Kidney (tissue), 14 donors: Measurements from ENCODE around the gene APCDD1. TPM values are rescaled to one million over a fixed set of nuclear protein-coding genes. Genes with fewer than 3 reads are reported as not detected.

ENCODE experiments used
- DNase-seq, 5 donors: peaks; one replicate each; pipeline ENCODE4 v3.0.0-alpha.2; 2013 to 2020
- FAIRE-seq: peaks from 2 replicates; lab custom pipeline; 2012; peaks lifted over from hg19 to GRCh38; lab: Jason Lieb, UNC
- H3K27ac ChIP-seq, 2 donors: one replicate each; pipeline ENCODE4 v1.7.0; 2013; ENCODE audit warnings: low read depth in 2 of 2, low read length in 2 of 2, inconsistent platforms in 1 of 2
- H3K27me3 ChIP-seq: one replicate; pipeline ENCODE4 v1.7.1; 2013; ENCODE audit warnings: low read length, inconsistent platforms; ENCODE audit not compliant: control insufficient read depth, insufficient read depth
- H3K36me3 ChIP-seq, 3 donors: one replicate each; pipeline versions ENCODE4 v1.7.0 to v1.7.1; 2013; ENCODE audit warnings: low read length in 3 of 3, control low read depth in 1 of 3, inconsistent platforms in 1 of 3; ENCODE audit not compliant: insufficient read depth in 3 of 3, control insufficient read depth in 2 of 3
- H3K4me1 ChIP-seq, 3 donors: one replicate each; pipeline versions ENCODE4 v1.7.0 to v1.7.1; 2013; ENCODE audit warnings: low read length in 3 of 3, inconsistent platforms in 1 of 3, low read depth in 1 of 3; ENCODE audit not compliant: control insufficient read depth in 2 of 3, insufficient read depth in 2 of 3
- H3K4me3 ChIP-seq, 3 donors: one replicate each; pipeline versions ENCODE4 v1.7.0 to v1.8.1; 2013; ENCODE audit warnings: low read length in 3 of 3, control low read depth in 1 of 3, inconsistent platforms in 1 of 3
- H3K9ac ChIP-seq, 3 donors: one replicate each; pipeline versions ENCODE4 v1.7.0 to v1.7.1; 2013; ENCODE audit warnings: low read length in 3 of 3, control low read depth in 1 of 3, inconsistent platforms in 1 of 3
- H3K9me3 ChIP-seq, 3 donors: one replicate each; pipeline versions ENCODE4 v1.7.0 to v1.7.1; 2013; ENCODE audit warnings: low read length in 3 of 3, control low read depth in 1 of 3, inconsistent platforms in 1 of 3; ENCODE audit not compliant: control insufficient read depth in 2 of 3, insufficient read depth in 1 of 3
- intact Hi-C: fragments of 100-400 bp; cut with DNase I; formaldehyde crosslinking; loops from one replicate; pipeline ENCODE4 v1.11.1; 2022
- polyA plus RNA-seq: library from polyadenylated mRNA; stranded (reverse); fragments of 350-450 nt; fragmentation: Illumina TruSeq; extraction: RNeasy Lipid Tissue Mini Kit (QIAGEN cat#74804); gene quantifications from one replicate; pipeline ENCODE4 v1.2.3, GENCODE V29; 2014; ENCODE audit warnings: low read depth, low replicate concordance; ENCODE audit not compliant: insufficient read depth
- total RNA-seq: library from RNA; stranded (reverse); fragmentation: NEBNext Ultra II Directional; extraction: Animal tissue kit (Norgen Biotek cat#: 25700); gene quantifications from one replicate; pipeline ENCODE4 v1.2.1, GENCODE V29; 2021
- TF ChIP-seq, protein P1 (sequence below): IDR thresholded peaks from 3 replicates; pipeline ENCODE4 v1.5.1; 2012; ENCODE audit warnings: mild to moderate bottlenecking, moderate library complexity, borderline replicate concordance; ENCODE audit not compliant: insufficient read depth; ENCODE audit errors: extremely low read depth
- donor health status: control.
- donor health status: control.
- donor health status: control.
- donor health status: control.
- donor health status: control.
- donor health status: DM: yes; HTN: yes; CAD: no.
- donor health status: Normal renal cell carcinoma (clear cell type).

APCDD1 gene
- total and polyA plus RNA-seq, 2 donors from 2014 or later, result 2.8 to 22.9 TPM

DNA sequence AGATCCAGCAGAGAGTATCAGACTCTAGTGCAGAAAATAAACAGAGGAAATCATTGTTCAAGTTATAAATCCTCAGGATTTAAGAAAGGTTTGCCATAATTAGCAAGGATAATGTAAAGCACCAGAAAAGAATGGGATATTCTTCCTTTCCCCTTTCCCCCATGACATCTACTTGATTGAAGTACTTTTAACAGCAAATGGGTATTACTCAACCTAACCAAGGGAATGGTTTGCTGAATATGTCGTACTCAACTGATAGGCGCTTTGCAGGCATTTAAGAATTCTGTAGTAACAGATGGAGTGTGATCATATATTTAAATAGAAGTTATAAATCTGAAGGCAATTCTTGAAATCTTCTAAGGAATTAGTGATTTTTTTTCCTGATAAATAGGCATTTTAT, 2.7 kb downstream of the APCDD1 start:
- H3K4me3 ChIP-seq, result no peak overlapping the region
- peak overlapping the region in 1 of 3 donors; percentile 12 for H3K9ac ChIP-seq
- no peaks in the 10 kb centered on the region for H3K9me3 ChIP-seq
- peaks cover 0 to 13% (median 7%) of the 10 kb centered on the region in 3 donors for H3K4me1 ChIP-seq
- DNase-seq (no peak), FAIRE-seq (no peak)
- no peak overlapping the region for H3K27ac ChIP-seq
- no peaks in the 10 kb centered on the region for H3K36me3 ChIP-seq
- TF ChIP-seq, protein P1, sequence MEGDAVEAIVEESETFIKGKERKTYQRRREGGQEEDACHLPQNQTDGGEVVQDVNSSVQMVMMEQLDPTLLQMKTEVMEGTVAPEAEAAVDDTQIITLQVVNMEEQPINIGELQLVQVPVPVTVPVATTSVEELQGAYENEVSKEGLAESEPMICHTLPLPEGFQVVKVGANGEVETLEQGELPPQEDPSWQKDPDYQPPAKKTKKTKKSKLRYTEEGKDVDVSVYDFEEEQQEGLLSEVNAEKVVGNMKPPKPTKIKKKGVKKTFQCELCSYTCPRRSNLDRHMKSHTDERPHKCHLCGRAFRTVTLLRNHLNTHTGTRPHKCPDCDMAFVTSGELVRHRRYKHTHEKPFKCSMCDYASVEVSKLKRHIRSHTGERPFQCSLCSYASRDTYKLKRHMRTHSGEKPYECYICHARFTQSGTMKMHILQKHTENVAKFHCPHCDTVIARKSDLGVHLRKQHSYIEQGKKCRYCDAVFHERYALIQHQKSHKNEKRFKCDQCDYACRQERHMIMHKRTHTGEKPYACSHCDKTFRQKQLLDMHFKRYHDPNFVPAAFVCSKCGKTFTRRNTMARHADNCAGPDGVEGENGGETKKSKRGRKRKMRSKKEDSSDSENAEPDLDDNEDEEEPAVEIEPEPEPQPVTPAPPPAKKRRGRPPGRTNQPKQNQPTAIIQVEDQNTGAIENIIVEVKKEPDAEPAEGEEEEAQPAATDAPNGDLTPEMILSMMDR, result no peak
- intact Hi-C loops, result no loop called here
- no peaks in the 10 kb centered on the region for H3K27me3 ChIP-seq

DNA sequence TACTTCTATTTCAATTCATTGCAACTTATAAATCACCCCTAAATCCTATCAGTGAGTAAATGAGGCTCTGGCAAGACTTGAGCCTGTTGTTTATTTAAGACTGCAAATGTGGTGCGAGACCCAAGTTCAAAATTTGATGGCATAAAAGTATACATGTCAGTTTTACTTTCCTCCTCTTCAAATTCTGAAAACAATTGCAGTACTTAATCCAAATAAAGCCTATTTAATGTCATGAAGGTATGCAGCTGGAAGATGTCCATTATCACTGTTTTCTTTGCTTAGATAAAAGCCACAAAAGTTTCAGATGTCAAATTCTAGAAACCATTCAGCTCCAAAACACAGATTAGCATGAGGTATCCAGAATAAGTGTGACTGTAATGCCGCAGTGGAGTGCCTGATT, 3.3 kb downstream of the APCDD1 start:
- Histone ChIP-seq H3K36me3 (no peaks in the 10 kb centered on the region), H3K9ac (no peak overlapping the region), H3K9me3 (no peaks in the 10 kb centered on the region), H3K27me3 (no peaks in the 10 kb centered on the region), H3K4me1 (peaks cover 0 to 13% (median 7%) of the 10 kb centered on the region in 3 donors), H3K4me3 (no peak overlapping the region), H3K27ac (no peak overlapping the region)
- FAIRE-seq, result no peak
- DNase-seq, result peak in 1 of 5 donors; percentile 29
- intact Hi-C loops, result no loop called here
- TF ChIP-seq, protein P1, result no peak

DNA sequence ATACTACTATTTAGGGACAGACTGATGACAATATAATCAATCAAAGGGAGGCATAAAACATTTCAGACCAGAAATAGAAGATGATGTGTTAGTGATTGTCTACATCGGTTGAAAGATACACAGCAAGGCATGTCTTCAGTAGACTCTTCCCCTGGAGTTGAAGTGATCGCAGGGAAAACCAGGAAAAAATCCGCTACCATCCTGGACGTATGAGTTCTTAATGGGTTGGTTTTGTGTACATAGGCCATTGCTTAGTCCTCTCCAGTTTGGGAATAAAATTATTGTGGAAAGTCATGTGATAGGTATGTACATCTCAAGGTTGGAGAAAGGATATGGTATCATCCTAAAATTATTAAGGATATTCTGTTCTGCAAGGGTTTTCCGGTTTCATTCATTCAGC, 4.3 kb downstream of the APCDD1 start:
- H3K4me1 ChIP-seq, result peaks cover 0 to 13% (median 7%) of the 10 kb centered on the region in 3 donors
- DNase-seq, result no peak
- H3K9me3 ChIP-seq, result no peaks in the 10 kb centered on the region
- no peaks in the 10 kb centered on the region for H3K27me3 ChIP-seq
- H3K36me3 ChIP-seq, result no peaks in the 10 kb centered on the region
- TF ChIP-seq, protein P1, result no peak
- H3K4me3 ChIP-seq, result no peak overlapping the region
- intact Hi-C loops, result no loop called here
- H3K27ac ChIP-seq, result no peak overlapping the region
- FAIRE-seq, result no peak
- no peak overlapping the region for H3K9ac ChIP-seq

DNA sequence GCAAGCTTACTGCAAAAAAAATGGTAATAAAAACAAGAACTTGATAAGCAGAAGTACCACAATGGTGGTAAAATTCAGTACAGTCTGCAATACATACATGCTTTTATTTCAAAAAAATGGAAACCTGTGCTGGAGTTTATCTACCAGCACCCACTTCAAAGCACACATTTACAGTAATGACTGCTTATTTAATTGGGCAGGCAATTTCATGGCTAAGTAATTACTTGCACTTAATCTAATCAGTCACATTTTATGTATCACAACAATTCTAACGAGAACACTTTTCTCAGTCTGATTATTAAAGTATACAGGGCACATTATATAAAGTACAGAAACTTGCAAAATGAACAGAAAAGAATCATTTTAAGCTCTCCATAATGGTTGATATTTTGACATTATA, 5.2 kb downstream of the APCDD1 start:
- Histone ChIP-seq H3K27me3 (no peaks in the 10 kb centered on the region), H3K9ac (no peak overlapping the region), H3K36me3 (no peaks in the 10 kb centered on the region), H3K4me3 (no peak overlapping the region), H3K4me1 (peaks cover 0 to 10% (median 7%) of the 10 kb centered on the region in 3 donors), H3K9me3 (no peaks in the 10 kb centered on the region), H3K27ac (no peak overlapping the region)
- no peak for DNase-seq
- FAIRE-seq, result no peak
- TF ChIP-seq, protein P1, result no peak
- intact Hi-C loops, result no loop called here
